Coronary artery (tissue), 2 donors: ENCODE results near the gene DHRS7B.

Source experiments
- DNase-seq: peaks from one replicate; pipeline ENCODE4 v3.0.0-alpha.2; 2017; ENCODE audit warnings: low spot score
- H3K27ac ChIP-seq, 2 donors: fragments of 200-600 bp; sonication (generic); one replicate each; pipeline ENCODE4 v1.5.1; 2016 to 2019
- H3K4me3 ChIP-seq: fragments of 200-600 bp; sonication (generic); 2 replicates; pipeline ENCODE4 v1.5.1; 2016; ENCODE audit warnings: mild to moderate bottlenecking, moderate library complexity
- CTCF ChIP-seq: fragments of 200-600 bp; sonication (generic); IDR thresholded peaks from one replicate; pipeline ENCODE4 v1.5.1; 2019; ENCODE audit warnings: antibody characterized with exemption

The DHRS7B gene

GRCh38 chr17:21161498-21162393, 35.0 kb downstream of the DHRS7B start:
- peak overlapping the region; percentile 12 to 75 for H3K27ac ChIP-seq
- TF ChIP-seq CTCF: no peak
- H3K4me3 ChIP-seq: peak overlapping the region; percentile 14
- no peak for DNase-seq

- Histone ChIP-seq H3K4me3 (peak overlapping the region; percentile 14), H3K27ac (peak overlapping the region in 1 of 2 donors; percentile 75)
- TF ChIP-seq CTCF: no peak
- DNase-seq: no peak
Measured at GRCh38 chr17:21162394-21162775, 35.6 kb downstream of the DHRS7B start.

- no peak for TF ChIP-seq CTCF
- Histone ChIP-seq H3K4me3 (no peak overlapping the region), H3K27ac (no peak overlapping the region)
- no peak for DNase-seq
Measured at GRCh38 chr17:21163101-21163500, 36.3 kb downstream of the DHRS7B start.

GRCh38 chr17:21164216-21164615, 37.5 kb downstream of the DHRS7B start:
- peak overlapping the region; percentile 87 to 94 for H3K27ac ChIP-seq
- DNase-seq: no peak

GRCh38 chr17:21164620-21165019, 37.9 kb downstream of the DHRS7B start:
- no peak for TF ChIP-seq CTCF
- Histone ChIP-seq H3K4me3 (no peak overlapping the region), H3K27ac (peak overlapping the region; percentile 87 to 94)
- no peak for DNase-seq

More at GRCh38 chr17:21164216-21164615, 37.5 kb downstream of the DHRS7B start:
- no peak overlapping the region for H3K4me3 ChIP-seq
- no peak for TF ChIP-seq CTCF

GRCh38 chr17:21165922-21166594, 39.3 kb downstream of the DHRS7B start:
- Histone ChIP-seq H3K4me3 (peak overlapping the region; percentile 42), H3K27ac (peak overlapping the region; percentile 87 to 94)
- TF ChIP-seq CTCF: no peak
- DNase-seq: no peak
